CD4-positive, alpha-beta memory T cell (primary cell): ENCODE measurements around the gene CHST11. TPM values are rescaled to one million over a fixed set of nuclear protein-coding genes. Genes with fewer than 3 reads are reported as not detected.

ENCODE experiments used
- CTCF ChIA-PET: fragments of 350-600 bp; sonication (Branson Sonifier 250); formaldehyde crosslinking; loops from one replicate; lab custom pipeline; 2021; ENCODE audit warnings: inconsistent platforms; ENCODE audit not compliant: partially characterized antibody; lab: Charles Lee
- POLR2A ChIA-PET: fragments of 350-600 bp; sonication (Branson Sonifier 250); formaldehyde crosslinking; loops from one replicate; lab custom pipeline; 2021; ENCODE audit not compliant: partially characterized antibody; lab: Charles Lee
- DNase-seq, 5 donors: peaks; one replicate each; pipeline versions ENCODE4 v3.0.0 to v3.0.0-alpha.2; 2020 to 2022; ENCODE audit warnings: mixed read lengths in 1 of 5
- H3K27ac ChIP-seq: one replicate; pipeline ENCODE4 v1.7.0; 2013; ENCODE audit warnings: low read depth, low read length
- H3K27me3 ChIP-seq: 2 replicates; pipeline ENCODE4 v1.7.0; 2013; ENCODE audit warnings: mild to moderate bottlenecking, low read length, moderate library complexity; ENCODE audit not compliant: insufficient read depth
- H3K36me3 ChIP-seq: 2 replicates; pipeline ENCODE4 v1.7.0; 2013; ENCODE audit warnings: mild to moderate bottlenecking, low read length, moderate library complexity; ENCODE audit not compliant: insufficient read depth
- H3K4me1 ChIP-seq: 2 replicates; pipeline ENCODE4 v1.7.0; 2013; ENCODE audit warnings: mild to moderate bottlenecking, low read length, moderate library complexity; ENCODE audit not compliant: insufficient read depth
- H3K4me3 ChIP-seq, 2 donors: one replicate each; pipeline ENCODE4 v1.7.0; 2013; ENCODE audit warnings: low read length in 2 of 2, mild to moderate bottlenecking in 1 of 2
- H3K9me3 ChIP-seq, 2 donors: one replicate each; pipeline ENCODE4 v1.7.0; 2013; ENCODE audit warnings: low read length in 2 of 2, control low read depth in 1 of 2; ENCODE audit not compliant: control insufficient read depth in 1 of 2
- H3K27ac Mint-ChIP-seq, 7 donors: one replicate each; pipeline ENCODE4 v1.8.0; 2020 to 2021; ENCODE audit warnings: mixed read lengths in 7 of 7, mild to moderate bottlenecking in 6 of 7, inconsistent platforms in 3 of 7, moderate library complexity in 3 of 7
- H3K27me3 Mint-ChIP-seq, 2 donors: one replicate each; pipeline ENCODE4 v1.8.0; 2020 to 2021; ENCODE audit warnings: mixed read lengths in 2 of 2
- H3K36me3 Mint-ChIP-seq, 2 donors: one replicate each; pipeline ENCODE4 v1.8.0; 2020 to 2021; ENCODE audit warnings: mixed read lengths in 2 of 2, inconsistent platforms in 1 of 2, mild to moderate bottlenecking in 1 of 2
- H3K4me1 Mint-ChIP-seq, 4 donors: one replicate each; pipeline ENCODE4 v1.8.0; 2020 to 2021; ENCODE audit warnings: mixed read lengths in 4 of 4, mild to moderate bottlenecking in 1 of 4
- H3K4me3 Mint-ChIP-seq, 8 donors: one replicate each; pipeline ENCODE4 v1.8.0; 2020 to 2021; ENCODE audit warnings: mixed read lengths in 8 of 8, mild to moderate bottlenecking in 7 of 8, moderate library complexity in 6 of 8, inconsistent platforms in 3 of 8
- H3K9me3 Mint-ChIP-seq, 8 donors: one replicate each; pipeline ENCODE4 v1.8.0; 2020 to 2021; ENCODE audit warnings: mixed read lengths in 8 of 8, mild to moderate bottlenecking in 5 of 8, inconsistent platforms in 3 of 8, moderate library complexity in 1 of 8
- intact Hi-C: fragments of 100-400 bp; cut with micrococcal nuclease; formaldehyde crosslinking; loops from one replicate; pipeline ENCODE4 v1.15.1; 2023
- polyA plus RNA-seq, 2 donors: library from polyadenylated mRNA; unstranded; fragments of 300-500 nt; fragmentation: Illumina TruSeq; gene quantifications; one replicate each; pipeline ENCODE4 v1.2.3, GENCODE V29; 2021
- total RNA-seq, 2 experiments: library from RNA; stranded (reverse); gene quantifications; one replicate each; pipeline ENCODE4 v1.2.3, GENCODE V29; 2021

Gene CHST11
- total and polyA plus RNA-seq, 4 experiments from 2014 or later, result 55.1 to 64.6 (median 59.8) TPM

GRCh38 chr12:104685366-104685765, 228.6 kb downstream of the CHST11 start:
- no peak for DNase-seq
- Mint-ChIP-seq H3K27ac (peak overlapping the region in 4 of 7 donors; percentile 18 to 80 (median 46)), H3K4me1 (peaks cover 55 to 95% (median 76%) of the 10 kb centered on the region in 4 donors), H3K9me3 (no peaks in the 10 kb centered on the region), H3K4me3 (peak overlapping the region in 2 of 8 donors; percentile 17 to 28), H3K27me3 (no peaks in the 10 kb centered on the region), H3K36me3 (peaks cover 0 to 2% of the 10 kb centered on the region in 2 donors)
- H3K27me3 ChIP-seq, result no peaks in the 10 kb centered on the region
- H3K9me3 ChIP-seq, result no peaks in the 10 kb centered on the region
- intact Hi-C loops, result no loop called here
- H3K27ac ChIP-seq, result no peak overlapping the region
- H3K36me3 ChIP-seq, result peaks cover 5% of the 10 kb centered on the region
- ChIA-PET POLR2A (interaction anchor here (1.1 kb wide), 1 partner anchor 302 kb away, joined by 3 read pairs; no protein-coding TSS in a partner anchor), CTCF (interaction anchor here (0.9 to 1.2 kb wide), 3 partner anchors 14 to 305 kb away, joined by 3 read pairs; no protein-coding TSS in a partner anchor)
- H3K4me3 ChIP-seq, result no peak overlapping the region
- peaks cover 78% of the 10 kb centered on the region for H3K4me1 ChIP-seq

- Histone ChIP-seq H3K4me1 (peaks cover 69% of the 10 kb centered on the region), H3K27ac (no peak overlapping the region), H3K27me3 (no peaks in the 10 kb centered on the region), H3K36me3 (peaks cover 5% of the 10 kb centered on the region), H3K9me3 (no peaks in the 10 kb centered on the region), H3K4me3 (no peak overlapping the region)
- no peaks in the 10 kb centered on the region for H3K27me3 Mint-ChIP-seq
- H3K4me1 Mint-ChIP-seq, result peaks cover 48 to 91% (median 70%) of the 10 kb centered on the region in 4 donors
- H3K27ac Mint-ChIP-seq, result peak overlapping the region in 5 of 7 donors; percentile 52 to 79 (median 66)
- no peak for DNase-seq
- H3K36me3 Mint-ChIP-seq, result peaks cover 0 to 2% of the 10 kb centered on the region in 2 donors
- ChIA-PET CTCF (interaction anchor here (0.9 to 1.2 kb wide), 4 partner anchors 13 to 306 kb away, joined by 3 read pairs; no protein-coding TSS in a partner anchor), POLR2A (no interaction called here)
- H3K4me3 Mint-ChIP-seq, result peak overlapping the region in 3 of 8 donors; percentile 4 to 50 (median 33)
- no peaks in the 10 kb centered on the region for H3K9me3 Mint-ChIP-seq
- intact Hi-C loops, result no loop called here
These were observed 229.4 kb downstream of the CHST11 start for GRCh38 chr12:104686196-104686595.

- Histone ChIP-seq H3K9me3 (no peaks in the 10 kb centered on the region), H3K4me3 (no peak overlapping the region), H3K27me3 (no peaks in the 10 kb centered on the region), H3K27ac (no peak overlapping the region), H3K4me1 (peaks cover 63% of the 10 kb centered on the region), H3K36me3 (peaks cover 5% of the 10 kb centered on the region)
- peak overlapping the region; percentile 68 to 93 (median 88) for H3K27ac Mint-ChIP-seq
- no peaks in the 10 kb centered on the region for H3K9me3 Mint-ChIP-seq
- peaks cover 37 to 88% (median 66%) of the 10 kb centered on the region in 4 donors for H3K4me1 Mint-ChIP-seq
- peak; percentile 32 to 69 (median 48) for DNase-seq
- H3K27me3 Mint-ChIP-seq, result no peaks in the 10 kb centered on the region
- H3K4me3 Mint-ChIP-seq, result peak overlapping the region in 7 of 8 donors; percentile 53 to 83 (median 71)
- intact Hi-C loops, result no loop called here
- peaks cover 3 to 4% of the 10 kb centered on the region in 2 donors for H3K36me3 Mint-ChIP-seq
- ChIA-PET CTCF (interaction anchor here (1.0 to 1.8 kb wide), 5 partner anchors 8 to 365 kb away, joined by 3 to 4 read pairs (median 4); no protein-coding TSS in a partner anchor), POLR2A (interaction anchor here (0.6 kb wide), 1 partner anchor 230 kb away, joined by 3 read pairs; no protein-coding TSS in a partner anchor)
These were observed 231.2 kb downstream of the CHST11 start for GRCh38 chr12:104687823-104688573.

- Histone ChIP-seq H3K27me3 (no peaks in the 10 kb centered on the region), H3K36me3 (peaks cover 5% of the 10 kb centered on the region), H3K9me3 (no peaks in the 10 kb centered on the region), H3K27ac (no peak overlapping the region), H3K4me1 (peaks cover 66% of the 10 kb centered on the region), H3K4me3 (no peak overlapping the region)
- Mint-ChIP-seq H3K36me3 (peaks cover 5 to 6% of the 10 kb centered on the region in 2 donors), H3K27ac (peak overlapping the region in 2 of 7 donors; percentile 21 to 32), H3K27me3 (no peaks in the 10 kb centered on the region), H3K9me3 (peaks cover 0 to 3% (median 0%) of the 10 kb centered on the region in 8 donors), H3K4me1 (peaks cover 45 to 90% (median 70%) of the 10 kb centered on the region in 4 donors), H3K4me3 (no peak overlapping the region)
- no peak for DNase-seq
- POLR2A ChIA-PET, result no interaction called here
- CTCF ChIA-PET, result no interaction called here
- intact Hi-C loops, result no loop called here
These were observed 232.9 kb downstream of the CHST11 start for GRCh38 chr12:104689635-104690034.

- no peak for DNase-seq
- Mint-ChIP-seq H3K4me1 (peaks cover 51 to 90% (median 74%) of the 10 kb centered on the region in 4 donors), H3K27ac (peak overlapping the region in 1 of 7 donors; percentile 35), H3K4me3 (peak overlapping the region in 2 of 8 donors; percentile 8 to 36), H3K36me3 (peaks cover 5 to 7% of the 10 kb centered on the region in 2 donors), H3K9me3 (peaks cover 0 to 3% (median 0%) of the 10 kb centered on the region in 8 donors), H3K27me3 (no peaks in the 10 kb centered on the region)
- Histone ChIP-seq H3K27me3 (no peaks in the 10 kb centered on the region), H3K27ac (no peak overlapping the region), H3K36me3 (peaks cover 5% of the 10 kb centered on the region), H3K4me3 (no peak overlapping the region), H3K4me1 (peaks cover 72% of the 10 kb centered on the region), H3K9me3 (no peaks in the 10 kb centered on the region)
- intact Hi-C loops, result no loop called here
- ChIA-PET POLR2A (interaction anchor here (1.5 kb wide), 1 partner anchor 28 kb away, joined by 4 read pairs; no protein-coding TSS in a partner anchor), CTCF (no interaction called here)
These were observed 235.2 kb downstream of the CHST11 start for GRCh38 chr12:104691721-104692556.

GRCh38 chr12:104692557-104693218, 235.9 kb downstream of the CHST11 start:
- intact Hi-C loops, result no loop called here
- no peaks in the 10 kb centered on the region for H3K27me3 ChIP-seq
- no peak overlapping the region for H3K27ac ChIP-seq
- H3K4me1 Mint-ChIP-seq, result peaks cover 51 to 89% (median 73%) of the 10 kb centered on the region in 4 donors
- no peak overlapping the region for H3K4me3 ChIP-seq
- DNase-seq, result no peak
- ChIA-PET POLR2A (no interaction called here), CTCF (no interaction called here)
- no peaks in the 10 kb centered on the region for H3K27me3 Mint-ChIP-seq
- H3K36me3 Mint-ChIP-seq, result peaks cover 5 to 7% of the 10 kb centered on the region in 2 donors
- H3K27ac Mint-ChIP-seq, result peak overlapping the region in 5 of 7 donors; percentile 19 to 89 (median 58)
- H3K4me3 Mint-ChIP-seq, result peak overlapping the region in 2 of 8 donors; percentile 13 to 41
- H3K4me1 ChIP-seq, result peaks cover 71% of the 10 kb centered on the region
- H3K9me3 ChIP-seq, result no peaks in the 10 kb centered on the region
- peaks cover 5% of the 10 kb centered on the region for H3K36me3 ChIP-seq
- peaks cover 0 to 3% (median 0%) of the 10 kb centered on the region in 8 donors for H3K9me3 Mint-ChIP-seq
